Right cardiac atrium (tissue), 5 donors: ENCODE results near the gene TACC2. TPM values are rescaled to one million over a fixed set of nuclear protein-coding genes. Genes with fewer than 3 reads are reported as not detected.
A peak's percentile ranks its signal among the peaks of the same experiment; 100 is the strongest.

ENCODE experiments used
- ATAC-seq, 2 donors: fragments of 200-7000 bp; cut with Tn5 transposase; one replicate each; pipeline versions ENCODE4 v1.8.0 to v1.9.1; 2020; ENCODE audit warnings: moderate library complexity in 2 of 2, mild to moderate bottlenecking in 1 of 2
- DNase-seq, 3 donors: peaks; one replicate each; pipeline ENCODE4 v3.0.0-alpha.2; 2020
- H3K27ac ChIP-seq: one replicate; pipeline ENCODE4 v1.5.1; 2013; ENCODE audit warnings: mild to moderate bottlenecking, low read length, control low read depth, moderate library complexity
- H3K27me3 ChIP-seq: one replicate; pipeline ENCODE4 v1.6.1; 2013; ENCODE audit not compliant: control insufficient read depth, insufficient read depth
- H3K4me1 ChIP-seq: one replicate; pipeline ENCODE4 v1.6.1; 2013; ENCODE audit warnings: low read length; ENCODE audit not compliant: control insufficient read depth, insufficient read depth
- H3K4me3 ChIP-seq: one replicate; pipeline ENCODE4 v1.5.1; 2013; ENCODE audit warnings: low read length, control low read depth
- H3K9me3 ChIP-seq: one replicate; pipeline ENCODE4 v1.6.1; 2013; ENCODE audit warnings: low read length; ENCODE audit not compliant: control insufficient read depth
- WGBS: extraction: QIAGEN DNeasy Blood & Tissue Kit; methylation state at CpG from one replicate; pipeline ENCODE4 v1.1.7; 2013; 5-methylcytosine and 5-hydroxymethylcytosine counted together
- intact Hi-C, 4 donors: fragments of 100-400 bp; cut with DNase I; formaldehyde crosslinking; loops; one replicate each; pipeline versions ENCODE4 v1.11.0 to v1.14.0; 2022 to 2023
- polyA plus RNA-seq: library from polyadenylated mRNA; stranded (reverse); fragments of 200-250 nt; gene quantifications from one replicate; pipeline ENCODE4 v1.2.3, GENCODE V29; 2013
- total RNA-seq, 4 donors: library from RNA; stranded (reverse); fragmentation: NEBNext Ultra II Directional; extraction: Animal tissue kit (Norgen Biotek cat#: 25700); gene quantifications; one replicate each; pipeline ENCODE4 v1.2.1, GENCODE V29; 2021
- donor health status: healthy with polysubstance abuse.
- donor health status: DM: no; HTN: yes; CAD: no.
- donor health status: DM: no; HTN: no; CAD: no.
- donor health status: DM: no; HTN: yes; CAD: no; lungs with severe emphysema.
- donor health status: DM: yes; HTN: yes; CAD: no.

The TACC2 gene
- total and polyA plus RNA-seq, 5 donors = 234 to 370 (median 298) TPM

DNA sequence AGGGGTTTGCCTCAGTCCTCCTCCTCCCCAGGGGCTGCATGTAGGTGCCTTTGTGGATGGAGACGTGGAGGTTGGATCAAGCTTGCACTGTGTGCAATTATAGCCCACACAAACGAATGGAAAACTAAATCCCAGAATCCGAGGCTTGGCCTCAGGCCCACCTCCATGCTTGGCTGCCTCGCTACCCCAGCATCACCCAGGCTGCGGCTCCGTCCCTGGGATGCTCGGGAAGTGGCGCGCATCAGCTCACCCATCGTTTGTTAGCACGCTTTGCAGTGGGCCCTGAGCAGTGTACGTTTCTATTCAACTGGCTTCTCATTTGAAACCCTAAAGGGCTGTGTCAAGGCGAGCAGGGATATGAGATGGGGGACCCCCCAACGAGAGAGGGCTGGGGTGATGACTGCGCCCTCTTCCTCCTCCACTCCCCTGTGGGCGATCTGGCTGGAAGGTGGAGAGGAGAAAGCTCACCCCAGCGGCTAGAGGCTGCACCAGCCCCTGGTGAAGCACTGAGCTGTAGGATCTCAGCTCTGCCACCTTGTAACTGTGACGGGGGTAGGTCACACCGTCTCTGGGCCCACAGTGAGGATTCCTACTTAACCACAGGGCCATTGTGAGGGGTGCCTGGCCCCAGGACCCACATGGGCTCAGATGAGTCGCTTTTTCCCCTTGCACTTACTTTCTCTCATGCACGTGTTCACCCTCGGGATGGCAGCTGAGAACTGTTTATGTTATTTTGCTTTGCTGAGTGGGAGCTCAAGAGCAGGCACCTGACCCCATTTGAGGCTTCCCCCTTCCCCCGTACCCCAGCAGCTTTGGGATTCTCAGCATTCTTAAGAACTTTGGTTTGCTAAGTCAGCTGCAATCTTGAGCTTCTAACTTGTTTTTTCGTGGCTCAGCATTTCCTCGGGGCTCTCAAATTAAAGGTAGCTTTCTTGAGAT lies 269.4 kb downstream of the TACC2 start:
- ATAC-seq (peak; percentile 47 to 54), DNase-seq (no peak)
- Histone ChIP-seq H3K27ac (no peak overlapping the region), H3K4me3 (no peak overlapping the region), H3K4me1 (no peaks in the 10 kb centered on the region), H3K9me3 (no peaks in the 10 kb centered on the region), H3K27me3 (no peaks in the 10 kb centered on the region)
- 66% methylated on average over 25 of the region's 25 CpGs for WGBS
- intact Hi-C loops = no loop called here

GRCh38 chr10:122259075-122259466 lies 270.1 kb downstream of the TACC2 start:
- DNase-seq (no peak), ATAC-seq (peak in 1 of 2 donors; percentile 51)
- H3K4me1 ChIP-seq = no peaks in the 10 kb centered on the region
- 82% methylated on average over 4 of the region's 4 CpGs for WGBS
- no peak overlapping the region for H3K4me3 ChIP-seq
- intact Hi-C loops = no loop called here
- H3K27ac ChIP-seq = no peak overlapping the region
- H3K9me3 ChIP-seq = no peaks in the 10 kb centered on the region
- no peaks in the 10 kb centered on the region for H3K27me3 ChIP-seq

DNA sequence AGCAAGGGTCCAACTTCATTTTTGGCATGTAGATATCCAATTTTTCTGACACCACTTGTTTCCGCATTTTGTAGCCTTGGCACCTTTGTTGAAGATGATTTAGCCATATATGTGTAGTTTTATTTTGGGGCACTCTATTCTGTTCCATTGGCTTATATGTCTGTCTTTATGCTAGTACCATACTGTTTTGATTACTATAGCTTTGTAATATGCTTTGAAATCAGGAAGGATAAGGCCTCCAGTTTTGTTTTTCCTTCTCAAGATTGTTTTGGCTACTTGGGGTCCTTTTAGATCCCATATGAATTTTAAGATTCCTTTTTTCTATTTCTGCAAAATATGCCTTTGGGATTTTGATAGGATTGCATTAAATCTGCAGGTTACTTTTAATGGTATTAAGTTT lies 272.6 kb downstream of the TACC2 start:
- H3K4me3 ChIP-seq = no peak overlapping the region
- DNase-seq (no peak), ATAC-seq (no peak)
- WGBS = 57% methylated on average over 1 of the region's 1 CpG
- no peaks in the 10 kb centered on the region for H3K27me3 ChIP-seq
- intact Hi-C loops = loop anchor here in 2 of 4 donors (5.0 to 10.0 kb wide), 2 partner anchors 117 to 214 kb away; no protein-coding TSS in a partner anchor
- no peak overlapping the region for H3K27ac ChIP-seq
- no peaks in the 10 kb centered on the region for H3K4me1 ChIP-seq
- H3K9me3 ChIP-seq = no peaks in the 10 kb centered on the region

GRCh38 chr10:122263971-122264370 lies 275.0 kb downstream of the TACC2 start:
- Histone ChIP-seq H3K27me3 (no peaks in the 10 kb centered on the region), H3K9me3 (no peaks in the 10 kb centered on the region), H3K4me3 (no peak overlapping the region), H3K4me1 (no peaks in the 10 kb centered on the region), H3K27ac (no peak overlapping the region)
- WGBS = 36% methylated on average over 1 of the region's 1 CpG
- intact Hi-C loops = loop anchor here in 2 of 4 donors (5.0 to 10.0 kb wide), 2 partner anchors 119 to 217 kb away; no protein-coding TSS in a partner anchor
- ATAC-seq (no peak), DNase-seq (no peak)

GRCh38 chr10:122264436-122264835 lies 275.5 kb downstream of the TACC2 start:
- WGBS = 94% methylated on average over 1 of the region's 1 CpG
- intact Hi-C loops = loop anchor here in 2 of 4 donors (5.0 to 10.0 kb wide), 2 partner anchors 120 to 217 kb away; no protein-coding TSS in a partner anchor

DNA sequence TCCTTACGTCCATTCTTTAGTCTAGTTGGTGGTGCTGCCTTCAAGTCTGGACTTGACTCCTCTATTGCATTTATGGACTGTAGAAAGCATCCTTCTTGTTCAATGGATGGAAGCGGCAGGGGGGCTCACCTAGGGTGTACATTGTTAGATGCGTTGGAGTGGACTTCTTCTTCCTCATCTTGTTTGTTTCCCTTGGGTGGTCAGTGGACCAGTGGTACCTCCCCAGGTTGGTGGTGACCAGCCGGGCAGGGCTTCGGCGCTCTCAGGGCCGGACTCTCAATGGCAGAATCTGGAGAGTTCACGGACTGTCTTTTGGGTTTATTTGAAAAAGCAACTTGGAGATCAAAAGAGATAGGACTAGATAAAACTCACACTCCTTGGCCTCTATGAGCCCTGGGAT lies 276.0 kb downstream of the TACC2 start:
- ATAC-seq (no peak), DNase-seq (no peak)
- Histone ChIP-seq H3K27ac (no peak overlapping the region), H3K27me3 (no peaks in the 10 kb centered on the region), H3K4me1 (no peaks in the 10 kb centered on the region), H3K4me3 (no peak overlapping the region), H3K9me3 (no peaks in the 10 kb centered on the region)
- 95% methylated on average over 8 of the region's 8 CpGs for whole genome bisulfite sequencing
- intact Hi-C loops = loop anchor here in 2 of 4 donors (5.0 to 10.0 kb wide), 2 partner anchors 120 to 218 kb away; no protein-coding TSS in a partner anchor

More at GRCh38 chr10:122264436-122264835, 275.5 kb downstream of the TACC2 start:
- no peak for DNase-seq
- no peak for ATAC-seq
- H3K4me3 ChIP-seq = no peak overlapping the region
- H3K27me3 ChIP-seq = no peaks in the 10 kb centered on the region
- H3K27ac ChIP-seq = no peak overlapping the region
- no peaks in the 10 kb centered on the region for H3K9me3 ChIP-seq
- no peaks in the 10 kb centered on the region for H3K4me1 ChIP-seq

- H3K27me3 ChIP-seq = no peaks in the 10 kb centered on the region
- H3K4me1 ChIP-seq = no peaks in the 10 kb centered on the region
- intact Hi-C loops = loop anchor here in 1 of 4 donors (10.0 kb wide), 1 partner anchor 121 kb away; no protein-coding TSS in a partner anchor
- WGBS = 60% methylated on average over 6 of the region's 6 CpGs
- ATAC-seq = peak; percentile 31 to 55
- no peak overlapping the region for H3K4me3 ChIP-seq
- no peak for DNase-seq
- H3K9me3 ChIP-seq = no peaks in the 10 kb centered on the region
- H3K27ac ChIP-seq = no peak overlapping the region
Measured at GRCh38 chr10:122265896-122266295, 276.9 kb downstream of the TACC2 start.

GRCh38 chr10:122267849-122268737 lies 279.1 kb downstream of the TACC2 start:
- H3K27ac ChIP-seq = no peak overlapping the region
- no peak overlapping the region for H3K4me3 ChIP-seq
- peak; percentile 60 to 76 for ATAC-seq
- WGBS = 51% methylated on average over 14 of the region's 14 CpGs
- DNase-seq = peak in 2 of 3 donors; percentile 48 to 70
- intact Hi-C loops = loop anchor here in 1 of 4 donors (10.0 kb wide), 1 partner anchor 123 kb away; no protein-coding TSS in a partner anchor
- H3K27me3 ChIP-seq = no peaks in the 10 kb centered on the region
- no peaks in the 10 kb centered on the region for H3K4me1 ChIP-seq
- H3K9me3 ChIP-seq = no peaks in the 10 kb centered on the region

GRCh38 chr10:122269059-122269687 lies 280.2 kb downstream of the TACC2 start:
- DNase-seq (no peak), ATAC-seq (no peak)
- Histone ChIP-seq H3K9me3 (no peaks in the 10 kb centered on the region), H3K27me3 (no peaks in the 10 kb centered on the region), H3K4me1 (no peaks in the 10 kb centered on the region), H3K4me3 (no peak overlapping the region), H3K27ac (no peak overlapping the region)
- WGBS = 90% methylated on average over 10 of the region's 10 CpGs
- intact Hi-C loops = loop anchor here in 1 of 4 donors (10.0 kb wide), 1 partner anchor 124 kb away; no protein-coding TSS in a partner anchor

GRCh38 chr10:122271076-122271475 lies 282.1 kb downstream of the TACC2 start, which contains the start of gene BTBD16:
Gene BTBD16, plus strand, starts transcription at chr10:122271296. Its CDS starts 3,786 bp downstream, at chr10:122275082.
- ATAC-seq (no peak), DNase-seq (no peak)
- no peaks in the 10 kb centered on the region for H3K9me3 ChIP-seq
- H3K4me1 ChIP-seq = no peaks in the 10 kb centered on the region
- H3K27me3 ChIP-seq = no peaks in the 10 kb centered on the region
- no peak within 1 kb of the TSS for H3K4me3 ChIP-seq
- WGBS = 52% methylated on average over 5 of the region's 5 CpGs
- H3K27ac ChIP-seq = no peak within 1 kb of the TSS
- intact Hi-C loops = no loop called here
